ENCODE results near the gene CACNA1C. TPM values are rescaled to one million over a fixed set of nuclear protein-coding genes. Genes with fewer than 3 reads are reported as not detected.

CACNA1C gene
- total RNA-seq, 1 experiment from 2014 or later: not detected

- Histone ChIP-seq H3F3A (ENCODE audit: insufficient read depth, low read depth) (no peaks in the 10 kb centered on the region), H3K4me2 (no peak overlapping the region), H4K20me1 (ENCODE audit: insufficient read depth) (no peaks in the 10 kb centered on the region), H3K27me3 (ENCODE audit: insufficient read depth, low read depth) (peaks cover 78% of the 10 kb centered on the region), H3K4me1 (replicated peaks; ENCODE audit: insufficient read depth) (no peaks in the 10 kb centered on the region), H3K9me2 (ENCODE audit: insufficient read depth) (no peaks in the 10 kb centered on the region), H3K27ac (no peak overlapping the region), H3K4me3 (no peak overlapping the region), H3K9me3 (ENCODE audit: insufficient read depth, low read depth) (peaks cover 6% of the 10 kb centered on the region; the same call in 1 of the 2 replicates), H3K79me2 (ENCODE audit: low read depth) (no peaks in the 10 kb centered on the region), H3K36me3 (ENCODE audit: low read depth) (no peaks in the 10 kb centered on the region), H2AFZ (no peak overlapping the region)
- intact Hi-C loops (cut with micrococcal nuclease; ENCODE audit: unreplicated experiment): no loop called here
- no peak for DNase-seq
- TF ChIP-seq, protein P1, sequence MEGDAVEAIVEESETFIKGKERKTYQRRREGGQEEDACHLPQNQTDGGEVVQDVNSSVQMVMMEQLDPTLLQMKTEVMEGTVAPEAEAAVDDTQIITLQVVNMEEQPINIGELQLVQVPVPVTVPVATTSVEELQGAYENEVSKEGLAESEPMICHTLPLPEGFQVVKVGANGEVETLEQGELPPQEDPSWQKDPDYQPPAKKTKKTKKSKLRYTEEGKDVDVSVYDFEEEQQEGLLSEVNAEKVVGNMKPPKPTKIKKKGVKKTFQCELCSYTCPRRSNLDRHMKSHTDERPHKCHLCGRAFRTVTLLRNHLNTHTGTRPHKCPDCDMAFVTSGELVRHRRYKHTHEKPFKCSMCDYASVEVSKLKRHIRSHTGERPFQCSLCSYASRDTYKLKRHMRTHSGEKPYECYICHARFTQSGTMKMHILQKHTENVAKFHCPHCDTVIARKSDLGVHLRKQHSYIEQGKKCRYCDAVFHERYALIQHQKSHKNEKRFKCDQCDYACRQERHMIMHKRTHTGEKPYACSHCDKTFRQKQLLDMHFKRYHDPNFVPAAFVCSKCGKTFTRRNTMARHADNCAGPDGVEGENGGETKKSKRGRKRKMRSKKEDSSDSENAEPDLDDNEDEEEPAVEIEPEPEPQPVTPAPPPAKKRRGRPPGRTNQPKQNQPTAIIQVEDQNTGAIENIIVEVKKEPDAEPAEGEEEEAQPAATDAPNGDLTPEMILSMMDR (conservative IDR thresholded peaks at IDR 0.05): no peak
- no peak for TF ChIP-seq EZH2 (IDR thresholded peaks at IDR 0.05; ENCODE audit: low read depth)
- POLR2A ChIA-PET (ENCODE audit: unreplicated experiment): no interaction called here
- CTCF ChIA-PET: no interaction called here
- no TSS peak for BruUV-seq (replicated peaks)
Measured at GRCh38 chr12:2074792-2075191, 22.0 kb downstream of the CACNA1C start.

GRCh38 chr12:2075508-2076195 is 22.9 kb downstream of the CACNA1C start:
- no peak for DNase-seq
- Histone ChIP-seq H3K4me1 (replicated peaks; ENCODE audit: insufficient read depth) (no peaks in the 10 kb centered on the region), H2AFZ (no peak overlapping the region), H3K9me3 (ENCODE audit: insufficient read depth, low read depth) (no peaks in the 10 kb centered on the region), H3K27me3 (ENCODE audit: insufficient read depth, low read depth) (peaks cover 76% of the 10 kb centered on the region), H3F3A (ENCODE audit: insufficient read depth, low read depth) (no peaks in the 10 kb centered on the region), H3K27ac (no peak overlapping the region), H3K36me3 (ENCODE audit: low read depth) (no peaks in the 10 kb centered on the region), H3K9me2 (ENCODE audit: insufficient read depth) (no peaks in the 10 kb centered on the region), H3K4me2 (no peak overlapping the region), H3K4me3 (no peak overlapping the region), H3K79me2 (ENCODE audit: low read depth) (no peaks in the 10 kb centered on the region), H4K20me1 (ENCODE audit: insufficient read depth) (no peaks in the 10 kb centered on the region)
- intact Hi-C loops (cut with micrococcal nuclease; ENCODE audit: unreplicated experiment): no loop called here
- BruUV-seq (replicated peaks): no TSS peak
- ChIA-PET CTCF (no interaction called here), POLR2A (ENCODE audit: unreplicated experiment) (no interaction called here)
- TF ChIP-seq, protein P1 (conservative IDR thresholded peaks at IDR 0.05): no peak
- no peak for TF ChIP-seq EZH2 (IDR thresholded peaks at IDR 0.05; ENCODE audit: low read depth)

DNA sequence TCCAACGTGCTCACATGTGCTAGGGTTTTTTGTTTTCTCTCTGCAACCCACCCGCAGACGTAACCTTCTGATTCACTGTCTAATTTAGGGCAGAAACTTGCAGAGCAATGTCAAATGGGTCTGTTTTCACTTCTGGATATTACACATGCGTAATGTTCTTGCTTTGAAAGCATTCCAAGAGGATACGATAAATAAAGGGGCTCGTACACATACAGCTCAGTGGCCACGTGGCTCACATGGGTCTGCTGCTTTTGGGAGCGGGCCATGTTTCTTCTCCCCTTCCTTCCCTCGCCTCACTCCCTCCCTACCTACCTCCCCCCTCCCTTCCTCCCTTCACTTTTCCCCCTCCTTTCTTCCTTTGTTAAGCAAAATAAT is 23.4 kb downstream of the CACNA1C start:
- intact Hi-C loops (cut with micrococcal nuclease; ENCODE audit: unreplicated experiment): no loop called here

More for the DNA sequence above, 23.4 kb downstream of the CACNA1C start:
- Histone ChIP-seq H3F3A (ENCODE audit: insufficient read depth, low read depth) (no peaks in the 10 kb centered on the region), H3K9me2 (ENCODE audit: insufficient read depth) (no peaks in the 10 kb centered on the region), H3K4me1 (replicated peaks; ENCODE audit: insufficient read depth) (no peaks in the 10 kb centered on the region), H3K27ac (no peak overlapping the region), H3K27me3 (ENCODE audit: insufficient read depth, low read depth) (peaks cover 81% of the 10 kb centered on the region), H3K4me3 (no peak overlapping the region), H3K79me2 (ENCODE audit: low read depth) (no peaks in the 10 kb centered on the region), H3K36me3 (ENCODE audit: low read depth) (no peaks in the 10 kb centered on the region), H3K4me2 (no peak overlapping the region), H3K9me3 (ENCODE audit: insufficient read depth, low read depth) (no peaks in the 10 kb centered on the region), H4K20me1 (ENCODE audit: insufficient read depth) (no peaks in the 10 kb centered on the region), H2AFZ (no peak overlapping the region)
- no peak for DNase-seq
- TF ChIP-seq EZH2 (IDR thresholded peaks at IDR 0.05; ENCODE audit: low read depth): no peak
- TF ChIP-seq, protein P1 (conservative IDR thresholded peaks at IDR 0.05): no peak
- BruUV-seq (replicated peaks): no TSS peak
- CTCF ChIA-PET: no interaction called here
- POLR2A ChIA-PET (ENCODE audit: unreplicated experiment): no interaction called here

Measured in PC-9 (cell line).